Heart left ventricle (tissue), 16 donors: ENCODE results near the gene TMEM176A. TPM values are rescaled to one million over a fixed set of nuclear protein-coding genes. Genes with fewer than 3 reads are reported as not detected.

Experiments used
- ATAC-seq, 4 donors: fragments of 200-7000 bp; cut with Tn5 transposase; one replicate each; pipeline ENCODE4 v1.9.1; 2020 to 2022; ENCODE audit warnings: moderate library complexity in 4 of 4, mild to moderate bottlenecking in 3 of 4, moderate number of reproducible peaks in 1 of 4
- DNase-seq, 5 donors: peaks; one replicate each; pipeline ENCODE4 v3.0.0-alpha.2; 2020
- H3K27ac ChIP-seq, 12 donors: fragments of 200-600 bp; sonication (generic) in 4 of 12; one replicate each; pipeline versions ENCODE4 v1.5.0 to v1.8.0; 2016 to 2022; ENCODE audit warnings: mild to moderate bottlenecking in 2 of 12
- H3K27me3 ChIP-seq, 9 donors: fragments of 200-600 bp; sonication (generic) in 2 of 9; one replicate each; pipeline versions ENCODE4 v1.5.1 to v1.8.0; 2016 to 2022; ENCODE audit warnings: mild to moderate bottlenecking in 3 of 9
- H3K36me3 ChIP-seq, 9 donors: fragments of 200-600 bp; sonication (generic) in 2 of 9; one replicate each; pipeline versions ENCODE4 v1.5.0 to v1.8.0; 2018 to 2022; ENCODE audit warnings: mild to moderate bottlenecking in 2 of 9
- H3K4me1 ChIP-seq, 12 donors: fragments of 200-600 bp; sonication (generic) in 4 of 12; one replicate each; pipeline versions ENCODE4 v1.5.0 to v1.8.0; 2016 to 2022; ENCODE audit warnings: mild to moderate bottlenecking in 3 of 12
- H3K4me3 ChIP-seq, 12 donors: fragments of 200-600 bp; sonication (generic) in 4 of 12; one replicate each; pipeline versions ENCODE4 v1.5.0 to v1.8.0; 2017 to 2022; ENCODE audit warnings: mild to moderate bottlenecking in 9 of 12, moderate library complexity in 4 of 12
- H3K9me3 ChIP-seq, 12 donors: fragments of 200-600 bp; sonication (generic) in 4 of 12; one replicate each; pipeline versions ENCODE4 v1.5.0 to v1.8.0; 2016 to 2022; ENCODE audit warnings: mild to moderate bottlenecking in 1 of 12
- POLR2A ChIP-seq, 2 donors: fragments of 450-650 bp; IDR thresholded peaks; one replicate each; pipeline ENCODE4 v1.6.1; 2017; ENCODE audit warnings: antibody characterized with exemption in 2 of 2, mild to moderate bottlenecking in 2 of 2, moderate library complexity in 2 of 2
- WGBS, 4 donors: extraction: QIAGEN DNeasy Blood & Tissue Kit in 2 of 4; methylation state at CpG; one replicate each; pipeline versions ENCODE4 v1.1.5 to v1.1.7; 2013 to 2018; 5-methylcytosine and 5-hydroxymethylcytosine counted together
- intact Hi-C, 10 donors: fragments of 100-400 bp; cut with DNase I; formaldehyde crosslinking; loops; one replicate each; pipeline versions ENCODE4 v1.11.1 to v1.14.2; 2022
- polyA plus RNA-seq, 2 donors: library from polyadenylated mRNA; stranded (reverse); fragments of 200-250 nt; gene quantifications; one replicate each; pipeline ENCODE4 v1.2.3, GENCODE V29; 2013
- total RNA-seq, 9 donors: library from RNA; depleted of rRNA in 2 of 9; stranded (reverse); fragments of >200 nt in 2 of 9; fragmentation: NEBNext Ultra II Directional in 3 of 9; extraction: Animal tissue kit (Norgen Biotek cat#: 25700) in 3 of 9; gene quantifications; one replicate each; pipeline versions ENCODE4 v1.1.0 to v1.2.4, GENCODE V29; 2016 to 2023
- TF ChIP-seq, protein P1 (sequence below), 12 donors: fragments of 200-600 bp; sonication (generic) in 4 of 12; IDR thresholded peaks; one replicate each; pipeline versions ENCODE4 v1.5.0 to v1.8.0; 2018 to 2022; ENCODE audit warnings: antibody characterized with exemption in 12 of 12, mild to moderate bottlenecking in 5 of 12
- donor health status: ischemic (EF 13 %, LVEDD 7.1; RV severe dilation, severe dysfunction).
- donor health status: healthy with polysubstance abuse.
- donor health status: DM: no; HTN: yes; CAD: no.
- donor health status: DM: no; HTN: no; CAD: no.
- donor health status: ischemic (EF 25% LVEDD 6.9; RV normal size, moderate dysfunction).
- donor health status: ischemic (EF 25% LVEDD 5.7; RV mildly dilated, moderate dysfunction).
- donor health status: healthy.
- donor health status: DM: yes; HTN: yes; CAD: no.
- donor health status: ischemic (EF 35%, LVEDD 5.7; RV mildly dilated, moderate dysfunction).
- donor health status: nonischemic (EF 11% LVEDD 7.7; RV severe dilation, severe dysfunction).
- donor health status: DM: yes; HTN: yes; CAD: no.
- donor health status: PGD.
- donor health status: ischemic (EF 29% LVEDD 5.4; RV normal size, mild dysfunction).
- donor health status: nonischemic (EF 23%, LVEDD 6.1; RV moderate dilation, normal function).

The TMEM176A gene
- total and polyA plus RNA-seq, 11 donors = 10.2 to 77.1 (median 29.7) TPM

DNA sequence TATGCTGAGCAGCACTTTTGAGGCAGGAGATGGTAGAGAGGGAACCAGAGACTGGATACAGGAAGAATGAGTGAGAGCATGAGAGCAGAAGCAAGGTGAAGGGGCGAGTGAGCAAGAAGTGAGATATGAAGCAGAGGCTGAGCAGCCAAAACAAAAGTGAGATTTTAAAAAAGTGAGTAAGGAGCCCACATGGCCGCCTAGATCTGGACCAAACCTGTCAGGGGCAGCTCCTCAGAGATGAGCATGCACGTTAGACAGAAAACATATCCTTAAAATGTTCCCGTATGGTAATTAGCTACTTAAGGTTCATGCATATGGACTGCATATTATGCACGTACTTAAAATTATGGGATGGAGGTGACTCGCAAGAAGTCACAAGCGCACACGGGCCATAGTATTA lies 22.5 kb downstream of the TMEM176A start:
- WGBS, 4 donors = 47 to 75% (median 61%) methylated on average over 8 of the region's 8 CpGs
- Histone ChIP-seq H3K4me3 (peak overlapping the region in 1 of 12 donors; percentile 22), H3K27ac (peak overlapping the region in 10 of 12 donors; percentile 4 to 82 (median 66)), H3K4me1 (peaks cover 0 to 39% (median 11%) of the 10 kb centered on the region in 12 donors), H3K9me3 (peaks cover 0 to 7% (median 0%) of the 10 kb centered on the region in 12 donors), H3K36me3 (no peaks in the 10 kb centered on the region), H3K27me3 (no peaks in the 10 kb centered on the region)
- no peak for TF ChIP-seq POLR2A (IDR thresholded peaks at IDR 0.05)
- TF ChIP-seq, protein P1, sequence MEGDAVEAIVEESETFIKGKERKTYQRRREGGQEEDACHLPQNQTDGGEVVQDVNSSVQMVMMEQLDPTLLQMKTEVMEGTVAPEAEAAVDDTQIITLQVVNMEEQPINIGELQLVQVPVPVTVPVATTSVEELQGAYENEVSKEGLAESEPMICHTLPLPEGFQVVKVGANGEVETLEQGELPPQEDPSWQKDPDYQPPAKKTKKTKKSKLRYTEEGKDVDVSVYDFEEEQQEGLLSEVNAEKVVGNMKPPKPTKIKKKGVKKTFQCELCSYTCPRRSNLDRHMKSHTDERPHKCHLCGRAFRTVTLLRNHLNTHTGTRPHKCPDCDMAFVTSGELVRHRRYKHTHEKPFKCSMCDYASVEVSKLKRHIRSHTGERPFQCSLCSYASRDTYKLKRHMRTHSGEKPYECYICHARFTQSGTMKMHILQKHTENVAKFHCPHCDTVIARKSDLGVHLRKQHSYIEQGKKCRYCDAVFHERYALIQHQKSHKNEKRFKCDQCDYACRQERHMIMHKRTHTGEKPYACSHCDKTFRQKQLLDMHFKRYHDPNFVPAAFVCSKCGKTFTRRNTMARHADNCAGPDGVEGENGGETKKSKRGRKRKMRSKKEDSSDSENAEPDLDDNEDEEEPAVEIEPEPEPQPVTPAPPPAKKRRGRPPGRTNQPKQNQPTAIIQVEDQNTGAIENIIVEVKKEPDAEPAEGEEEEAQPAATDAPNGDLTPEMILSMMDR (IDR thresholded peaks at IDR 0.05) = no peak
- DNase-seq (no peak), ATAC-seq (no peak)
- intact Hi-C loops = no loop called here

DNA sequence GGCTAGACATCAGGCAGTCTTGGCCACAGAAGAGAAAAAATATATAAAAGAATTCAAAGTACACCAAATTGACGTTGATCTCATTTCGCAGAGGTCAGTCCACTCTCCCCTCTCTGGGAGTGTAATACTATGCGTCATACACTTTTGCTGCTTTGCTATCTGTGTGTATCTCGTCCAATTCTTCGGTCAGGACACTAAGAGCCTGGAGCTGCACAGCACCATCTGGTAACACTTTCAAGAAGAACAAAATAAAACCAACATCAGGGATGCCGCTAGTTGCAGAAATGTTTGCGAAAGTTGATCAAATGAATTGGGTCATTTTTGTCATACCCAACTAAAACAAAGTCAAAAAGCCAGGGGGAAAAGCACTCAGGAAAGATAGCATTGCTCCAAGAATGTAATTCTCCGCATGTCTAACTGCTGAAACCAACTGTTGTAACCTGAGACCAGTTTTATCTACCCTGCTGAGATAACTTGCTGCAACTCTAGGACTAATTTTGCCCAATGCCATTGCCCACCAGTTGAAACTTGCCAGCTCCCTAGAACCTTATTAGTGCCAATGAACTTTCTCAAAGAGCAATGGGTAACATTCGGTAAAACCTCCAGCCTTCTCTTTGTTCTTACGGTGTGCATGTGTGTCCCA lies 23.0 kb downstream of the TMEM176A start:
- 31 to 61% (median 43%) methylated on average over 10 of the region's 10 CpGs for WGBS, 4 donors
- H3K27me3 ChIP-seq = no peaks in the 10 kb centered on the region
- TF ChIP-seq, protein P1 (IDR thresholded peaks at IDR 0.05) = no peak
- no peak for TF ChIP-seq POLR2A (IDR thresholded peaks at IDR 0.05)
- H3K27ac ChIP-seq = peak overlapping the region in 10 of 12 donors; percentile 4 to 82 (median 66)
- peak overlapping the region in 1 of 12 donors; percentile 22 for H3K4me3 ChIP-seq
- DNase-seq (no peak), ATAC-seq (peak; percentile 40 to 79 (median 77))
- no peaks in the 10 kb centered on the region for H3K36me3 ChIP-seq
- intact Hi-C loops = no loop called here
- H3K4me1 ChIP-seq = peaks cover 0 to 39% (median 11%) of the 10 kb centered on the region in 12 donors
- peaks cover 0 to 7% (median 0%) of the 10 kb centered on the region in 12 donors for H3K9me3 ChIP-seq

DNA sequence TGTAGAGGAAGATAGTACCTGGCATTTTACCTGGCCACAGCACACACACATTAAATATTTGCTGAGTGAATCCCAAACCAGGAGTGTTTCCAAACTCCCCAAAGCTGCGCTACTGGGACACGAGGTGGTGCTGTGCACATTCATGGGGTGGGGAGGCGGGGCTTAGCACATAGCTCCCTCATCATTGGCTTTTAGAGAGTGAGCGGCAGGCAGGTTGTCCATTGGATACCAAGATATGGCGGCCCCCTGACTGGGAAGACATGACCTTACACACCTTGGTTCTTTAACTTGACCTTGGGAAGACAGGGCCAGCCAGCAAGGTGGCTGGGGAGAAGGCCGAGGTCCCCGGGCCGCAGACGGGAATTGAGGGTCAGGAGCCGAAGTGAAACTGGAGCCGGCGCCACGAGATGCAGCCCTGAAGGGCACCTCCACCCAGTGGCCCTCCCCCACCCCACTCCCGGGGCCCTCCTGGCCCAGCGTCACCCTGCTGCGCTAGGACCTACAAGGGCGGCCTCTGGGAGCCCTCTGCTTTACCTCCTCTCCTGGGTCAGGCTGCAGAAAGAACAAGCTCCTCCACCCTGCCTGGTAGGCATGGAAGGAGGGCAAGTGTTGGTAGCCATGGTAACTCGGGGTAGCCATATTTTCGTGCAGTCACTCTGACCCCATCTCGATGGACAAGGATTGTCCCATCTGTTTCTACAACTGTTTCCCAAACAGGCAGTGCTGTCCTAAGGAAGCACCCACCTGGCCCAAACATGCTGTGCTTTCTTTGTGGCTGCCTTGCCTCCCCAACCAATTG lies 24.0 kb downstream of the TMEM176A start:
- ATAC-seq (peak in 3 of 4 donors; percentile 37 to 44 (median 40)), DNase-seq (peak in 1 of 5 donors; percentile 37)
- H3K4me1 ChIP-seq = peaks cover 0 to 39% (median 11%) of the 10 kb centered on the region in 12 donors
- no peaks in the 10 kb centered on the region for H3K27me3 ChIP-seq
- intact Hi-C loops = loop anchor here in 1 of 10 donors (5.0 kb wide), 1 partner anchor 37 kb away; no protein-coding TSS in a partner anchor
- peak overlapping the region in 9 of 12 donors; percentile 4 to 82 (median 67) for H3K27ac ChIP-seq
- TF ChIP-seq, protein P1 (IDR thresholded peaks at IDR 0.05) = no peak
- no peak for TF ChIP-seq POLR2A (IDR thresholded peaks at IDR 0.05)
- WGBS, 4 donors = 92 to 95% (median 94%) methylated on average over 9 to 20 of the region's 20 CpGs
- no peak overlapping the region for H3K4me3 ChIP-seq
- peaks cover 0 to 7% (median 0%) of the 10 kb centered on the region in 12 donors for H3K9me3 ChIP-seq
- H3K36me3 ChIP-seq = no peaks in the 10 kb centered on the region
